ENCODE measurements around the gene RIMBP2.

RIMBP2 gene

DNA sequence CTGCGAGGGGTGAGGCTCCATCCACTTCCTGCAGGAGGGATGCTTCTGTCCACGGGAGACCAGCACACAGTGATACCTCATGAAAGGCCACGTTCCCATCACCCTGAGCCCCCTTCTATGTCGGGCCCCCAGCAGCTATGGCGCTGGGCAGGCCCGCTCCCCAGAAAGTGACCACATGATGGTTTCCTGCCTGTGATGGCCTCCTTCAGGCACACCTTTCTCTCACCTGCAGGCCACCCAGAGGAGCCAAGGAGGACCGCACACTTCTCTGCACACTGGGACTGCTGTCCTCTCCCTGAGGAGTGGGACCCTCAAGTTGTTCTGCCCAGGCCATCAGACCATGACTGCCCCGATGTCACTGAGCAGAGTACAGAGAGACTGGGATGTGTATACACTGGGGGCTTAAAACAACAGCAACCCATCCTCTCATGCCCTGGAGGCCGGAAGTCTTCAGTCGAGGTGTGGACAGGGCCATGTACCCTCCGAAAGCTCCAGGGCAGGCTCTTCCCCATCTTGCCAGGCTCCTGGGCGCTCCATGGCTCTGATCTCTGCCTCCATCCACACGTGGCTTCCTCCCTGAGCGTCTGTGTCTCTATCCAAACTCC, 219.5 kb downstream of the RIMBP2 start:
- no peak for FAIRE-seq

- no peak for FAIRE-seq
Observed at GRCh38 chr12:130495156-130495555, 220.9 kb downstream of the RIMBP2 start.

DNA sequence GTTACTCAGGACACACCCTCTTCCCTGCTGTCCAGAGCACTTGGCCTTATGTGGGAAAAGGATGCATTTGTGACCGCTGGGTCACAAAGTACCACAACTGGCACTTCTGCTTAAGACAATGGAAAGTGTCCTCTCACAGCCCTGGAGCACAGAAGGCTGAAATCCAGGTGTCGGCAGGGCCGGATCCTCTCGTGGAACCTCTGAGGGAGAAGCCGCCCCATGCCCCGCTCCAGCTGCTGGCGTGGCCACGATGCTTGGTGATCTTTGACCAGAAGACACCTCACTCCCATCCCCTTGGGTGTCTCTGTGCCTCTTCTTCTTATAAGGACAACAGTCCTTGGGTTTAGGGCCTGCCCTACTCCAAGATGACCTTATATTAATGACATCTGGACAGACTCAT, 221.4 kb downstream of the RIMBP2 start:
- FAIRE-seq: no peak

GRCh38 chr12:130493951-130494350, 222.1 kb downstream of the RIMBP2 start:
- no peak for FAIRE-seq

GRCh38 chr12:130491421-130492357, 224.4 kb downstream of the RIMBP2 start:
- FAIRE-seq: no peak

DNA sequence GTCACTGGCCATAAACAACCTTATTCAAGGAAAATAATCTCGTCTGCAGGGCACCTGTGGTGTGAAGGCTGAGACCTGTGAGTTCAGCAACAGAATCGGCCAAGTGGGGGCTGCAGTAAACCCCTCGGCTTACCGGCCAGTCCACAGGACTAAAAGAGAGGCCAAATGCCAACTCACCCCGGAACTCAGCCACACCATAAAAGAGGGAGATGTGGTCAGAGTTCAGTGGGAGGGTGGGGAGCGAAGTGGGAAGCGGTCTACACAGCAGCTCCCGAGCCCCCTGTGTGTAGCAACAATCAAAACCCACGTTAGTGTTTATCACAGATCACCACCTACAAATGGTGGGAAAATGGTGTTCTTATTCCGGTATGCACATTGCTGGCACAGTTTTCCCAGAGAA, 225.4 kb downstream of the RIMBP2 start:
- FAIRE-seq: no peak

GRCh38 chr12:130489293-130489692, 226.8 kb downstream of the RIMBP2 start:
- FAIRE-seq: no peak

DNA sequence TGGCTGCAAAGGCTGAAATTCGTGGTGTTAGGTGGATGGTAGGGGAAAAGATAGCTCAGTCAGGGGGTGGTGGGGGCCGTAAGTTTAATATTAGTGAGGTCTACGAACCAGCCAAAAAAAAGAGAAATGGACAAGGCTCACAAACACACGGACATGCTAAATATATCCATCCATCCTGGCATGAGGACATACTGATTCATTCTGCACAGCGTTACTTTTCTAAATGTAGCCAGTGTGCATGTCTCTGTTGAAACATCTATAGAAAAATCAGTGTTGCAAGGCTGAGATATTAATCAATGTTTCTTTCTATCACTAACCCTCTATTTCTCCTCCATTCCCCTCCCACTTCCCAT, 227.8 kb downstream of the RIMBP2 start:
- no peak for FAIRE-seq

DNA sequence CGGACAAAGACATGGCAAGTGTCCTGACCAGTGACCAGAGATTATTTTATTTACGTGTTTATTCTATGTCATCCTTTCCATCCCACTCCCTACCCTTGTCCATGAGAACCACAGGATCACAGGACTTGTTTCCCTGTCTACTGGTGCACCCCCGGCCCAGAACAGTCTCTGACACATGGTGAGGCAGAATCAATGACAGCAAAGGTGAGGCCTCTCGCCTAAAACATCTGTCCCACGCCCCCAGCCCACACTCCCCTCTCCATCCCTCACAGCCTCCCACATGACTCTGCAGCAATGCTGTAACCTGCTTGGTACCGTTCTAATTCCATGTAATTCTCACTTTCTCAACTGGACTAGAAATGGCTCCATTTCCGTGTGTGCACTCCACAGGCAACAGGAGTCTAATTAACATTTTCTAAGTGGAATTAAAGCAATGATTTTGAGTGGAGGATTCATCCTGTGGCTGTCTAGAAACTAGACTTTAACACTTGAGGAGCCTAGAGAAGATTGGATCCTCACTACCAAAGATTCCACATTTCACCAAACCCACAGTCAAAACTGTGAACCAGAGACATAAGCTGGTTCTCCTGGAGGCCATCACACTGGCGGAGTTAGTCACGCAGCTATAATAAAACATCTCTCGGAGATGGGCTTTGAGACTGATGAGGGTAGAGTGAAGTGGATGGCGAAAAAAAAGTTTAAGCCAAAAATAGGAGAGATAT, 228.3 kb downstream of the RIMBP2 start:
- no peak for FAIRE-seq

GRCh38 chr12:130486891-130487416, 229.1 kb downstream of the RIMBP2 start:
- no peak for FAIRE-seq

DNA sequence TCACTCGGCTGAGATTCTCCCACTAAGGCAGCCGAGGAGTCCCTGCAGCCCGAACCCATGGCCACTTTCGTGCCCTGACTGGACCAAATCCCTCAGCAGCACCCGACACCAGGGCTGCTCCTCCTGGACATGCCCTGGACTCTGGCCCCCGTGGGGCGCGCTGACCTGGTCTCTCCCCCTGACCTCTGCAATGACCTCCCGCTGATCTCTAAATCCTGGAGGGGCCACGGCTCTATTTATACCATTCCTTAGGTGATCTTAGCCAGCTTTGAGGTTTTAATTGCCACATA, 230.0 kb downstream of the RIMBP2 start:
- no peak for FAIRE-seq

GRCh38 chr12:130485291-130486145, 230.6 kb downstream of the RIMBP2 start:
- FAIRE-seq: no peak

DNA sequence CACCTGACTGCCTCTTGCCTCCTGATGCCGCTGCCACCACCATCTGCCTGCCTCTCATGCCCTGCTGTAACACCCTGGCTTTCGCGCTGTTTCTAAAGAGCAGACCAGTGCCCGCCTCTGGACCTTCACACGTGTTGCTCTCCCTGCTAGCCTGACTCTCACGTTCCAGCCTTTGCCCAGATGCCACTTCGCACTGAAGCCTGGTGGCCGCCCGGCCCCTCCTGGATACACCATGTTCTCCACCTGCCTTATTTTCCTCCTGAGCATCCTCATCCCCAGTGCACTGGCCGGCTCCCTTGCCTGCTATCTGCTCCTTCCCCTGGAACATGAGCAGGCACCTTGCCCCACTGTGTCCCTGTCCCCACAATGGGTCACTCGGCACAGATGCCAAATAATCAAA, 231.9 kb downstream of the RIMBP2 start:
- FAIRE-seq: no peak

GRCh38 chr12:130483616-130484180, 232.4 kb downstream of the RIMBP2 start:
- no peak for FAIRE-seq

DNA sequence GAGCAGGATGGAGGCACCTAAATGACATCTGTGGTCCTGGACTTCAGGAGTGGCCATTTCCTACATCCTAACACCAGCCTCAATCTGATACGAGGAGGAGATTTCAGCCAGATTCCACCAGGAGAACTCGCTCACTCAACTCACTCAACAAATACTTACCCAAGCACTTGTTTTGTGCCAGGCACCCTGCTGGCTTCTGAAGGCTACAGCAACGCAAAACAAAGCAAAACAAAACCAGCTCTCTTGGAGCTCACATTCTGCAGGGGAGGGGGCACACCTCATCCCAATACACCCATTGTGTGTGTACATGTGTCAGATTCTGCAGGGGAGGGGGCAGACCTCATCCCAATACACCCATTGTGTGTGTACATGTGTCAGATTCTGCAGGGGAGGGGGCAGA, 233.7 kb downstream of the RIMBP2 start:
- FAIRE-seq: no peak

- FAIRE-seq: no peak
Observed at GRCh38 chr12:130481392-130481879, 234.7 kb downstream of the RIMBP2 start.

- FAIRE-seq: no peak
Observed at GRCh38 chr12:130480887-130481286, 235.2 kb downstream of the RIMBP2 start.

GRCh38 chr12:130480231-130480630, 235.9 kb downstream of the RIMBP2 start:
- FAIRE-seq: no peak

GRCh38 chr12:130479401-130480125, 236.5 kb downstream of the RIMBP2 start:
- FAIRE-seq: no peak

DNA sequence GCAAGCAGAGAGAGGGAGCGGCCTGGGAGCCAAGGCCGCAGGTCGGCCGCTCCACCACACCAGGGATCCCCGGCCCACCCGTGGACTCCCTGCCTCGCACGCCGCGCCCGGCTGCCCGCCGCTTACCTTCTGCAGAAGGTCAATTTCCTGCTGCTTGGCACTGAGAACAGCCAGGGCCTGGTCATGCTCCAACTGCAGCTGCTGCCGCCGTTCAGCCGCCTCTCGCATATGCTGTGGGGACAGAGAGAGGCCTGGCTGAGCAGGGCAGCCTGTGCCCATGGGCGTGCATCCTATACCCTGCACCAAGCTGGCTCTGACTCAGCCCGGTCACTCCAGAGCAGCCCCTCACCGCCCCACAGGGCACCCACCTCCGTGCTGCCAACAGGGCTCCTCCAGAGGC, 237.3 kb downstream of the RIMBP2 start:
- FAIRE-seq: no peak

DNA sequence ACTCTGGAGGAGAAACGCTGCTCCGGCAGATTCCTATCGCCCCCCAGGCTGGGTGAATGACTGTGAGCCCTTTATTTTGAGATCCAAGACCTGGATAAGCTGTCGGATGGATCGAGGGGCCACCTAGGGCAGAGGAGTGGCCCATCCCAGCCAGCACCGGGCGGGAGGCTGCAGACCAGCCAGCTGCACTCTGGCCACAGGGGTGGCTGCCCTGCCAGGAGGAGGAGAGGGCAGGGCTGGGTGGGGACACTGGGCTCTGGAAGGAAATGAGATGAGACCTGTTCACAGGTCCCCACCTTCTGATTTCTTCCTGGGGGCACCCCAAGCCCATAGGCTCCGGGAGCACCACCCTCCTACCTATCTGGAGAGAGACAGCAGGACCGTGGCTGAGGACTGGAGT, 238.4 kb downstream of the RIMBP2 start:
- no peak for FAIRE-seq

DNA sequence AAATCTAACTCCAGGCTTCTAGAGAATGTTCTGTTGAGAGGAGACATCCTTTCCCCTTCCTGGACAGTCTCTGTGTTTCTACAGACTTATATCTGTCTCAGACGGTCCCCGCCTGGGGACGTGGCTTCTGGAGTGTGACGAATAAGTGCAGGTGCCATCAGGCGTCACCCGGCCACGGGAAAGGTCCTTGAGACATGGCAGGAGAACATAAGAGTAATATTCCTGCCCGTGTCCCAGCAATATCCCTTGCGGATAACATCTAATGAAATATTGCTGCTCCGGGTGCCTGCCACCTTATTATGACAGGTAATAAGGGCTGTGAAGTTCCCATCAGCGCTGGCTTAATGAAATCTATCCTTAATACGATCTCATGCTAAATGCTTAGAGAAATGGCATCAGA, 238.8 kb downstream of the RIMBP2 start:
- no peak for FAIRE-seq
